HG03139 (cell line): ENCODE measurements around the gene JAG2.

Source experiments
- ATAC-seq: cut with Tn5 transposase; IDR thresholded peaks from one replicate; pipeline ENCODE4 v1.9.1; 2021; ENCODE audit not compliant: unreplicated experiment

The JAG2 gene

GRCh38 chr14:105141486-105142281 is 26.9 kb downstream of the JAG2 start:
- no peak for ATAC-seq

GRCh38 chr14:105141026-105141425 is 27.6 kb downstream of the JAG2 start:
- no peak for ATAC-seq

DNA sequence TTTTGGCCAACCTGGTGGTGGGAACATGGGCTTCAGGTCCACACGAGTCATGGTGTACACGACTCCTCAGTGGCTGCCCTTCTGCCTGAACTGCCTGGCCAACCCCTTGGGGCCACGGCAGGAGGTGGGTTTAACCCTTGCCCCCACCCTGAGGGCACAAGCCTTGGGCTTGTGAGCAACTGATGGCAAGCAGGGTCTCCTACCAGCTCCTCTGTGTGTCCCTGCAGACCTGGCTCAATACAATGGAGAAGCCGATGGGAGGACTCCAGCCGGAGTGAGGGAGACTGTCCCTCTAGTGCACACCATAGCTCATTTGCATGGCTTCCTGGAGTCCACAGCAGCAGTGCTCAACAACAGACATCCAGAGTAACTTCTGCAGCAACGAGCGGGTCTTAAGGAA is 28.0 kb downstream of the JAG2 start:
- no peak for ATAC-seq

GRCh38 chr14:105139831-105140239 is 28.7 kb downstream of the JAG2 start:
- no peak for ATAC-seq

DNA sequence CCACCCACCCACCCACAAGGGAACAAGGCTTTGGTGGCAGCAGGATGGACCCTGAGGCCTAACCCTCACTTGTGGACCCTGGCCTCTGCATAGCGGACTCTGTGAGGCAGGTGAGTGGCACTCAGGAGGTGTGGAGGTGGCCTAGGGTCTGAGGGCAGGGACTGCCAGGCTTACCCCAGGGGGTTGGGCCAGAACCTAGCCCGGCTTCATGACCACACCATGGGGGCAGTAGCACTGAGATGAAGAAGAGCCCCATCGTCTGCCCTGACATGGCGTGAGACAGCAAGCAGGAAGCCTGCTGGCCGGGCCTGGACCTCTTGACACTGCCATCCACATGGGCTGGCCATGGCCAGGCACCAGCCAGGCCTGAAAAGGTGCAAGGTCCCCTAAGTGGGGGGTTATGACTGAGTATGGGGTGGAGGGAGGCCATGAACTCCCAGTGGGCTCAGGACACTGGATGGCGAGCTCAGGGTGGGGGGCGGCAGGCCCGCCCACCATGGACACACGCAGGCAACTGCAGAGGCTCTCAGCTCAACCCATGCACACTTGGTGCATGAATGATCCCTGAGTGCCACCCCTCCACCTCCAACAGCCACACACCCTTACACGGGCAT is 29.3 kb downstream of the JAG2 start:
- ATAC-seq: no peak

- no peak for ATAC-seq
These were observed 29.9 kb downstream of the JAG2 start for GRCh38 chr14:105138551-105139111.

- ATAC-seq: no peak
These were observed 30.5 kb downstream of the JAG2 start for GRCh38 chr14:105138021-105138541.

- ATAC-seq: no peak
These were observed 31.0 kb downstream of the JAG2 start for GRCh38 chr14:105137481-105138020.

GRCh38 chr14:105136401-105137322 is 31.9 kb downstream of the JAG2 start:
- ATAC-seq: no peak

DNA sequence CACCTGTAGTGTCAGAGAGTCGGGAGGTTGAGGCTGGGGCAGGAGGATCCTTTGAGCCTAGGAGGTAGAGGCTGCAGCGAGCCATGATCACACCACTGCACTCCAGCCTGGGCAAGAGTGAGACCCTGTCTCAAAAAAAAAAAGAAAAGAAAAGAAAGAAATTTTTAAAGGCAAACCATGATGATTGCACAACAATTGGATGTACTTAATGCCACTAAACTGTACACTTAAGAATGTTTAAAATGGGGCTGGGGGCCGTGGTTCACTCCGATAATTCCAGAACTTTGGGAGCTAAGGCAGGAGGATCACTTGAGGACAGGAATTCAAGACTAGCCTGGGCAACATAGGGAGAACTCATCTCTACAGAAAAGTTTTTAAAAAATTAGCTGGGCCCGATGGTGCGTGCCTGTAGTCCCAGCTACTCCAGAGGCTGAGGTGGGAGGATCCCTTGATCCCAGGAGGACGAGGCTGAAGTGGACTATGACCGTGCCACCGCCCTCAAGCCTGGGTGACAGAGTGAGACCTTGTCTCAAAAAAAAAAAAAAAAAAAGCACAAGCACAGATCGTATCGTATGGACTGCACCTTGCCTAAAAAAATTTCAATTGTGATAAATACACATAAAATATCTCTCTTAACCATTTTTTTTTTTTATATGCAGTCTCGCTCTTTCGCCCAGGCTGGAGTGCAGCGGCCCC is 32.7 kb downstream of the JAG2 start:
- no peak for ATAC-seq

DNA sequence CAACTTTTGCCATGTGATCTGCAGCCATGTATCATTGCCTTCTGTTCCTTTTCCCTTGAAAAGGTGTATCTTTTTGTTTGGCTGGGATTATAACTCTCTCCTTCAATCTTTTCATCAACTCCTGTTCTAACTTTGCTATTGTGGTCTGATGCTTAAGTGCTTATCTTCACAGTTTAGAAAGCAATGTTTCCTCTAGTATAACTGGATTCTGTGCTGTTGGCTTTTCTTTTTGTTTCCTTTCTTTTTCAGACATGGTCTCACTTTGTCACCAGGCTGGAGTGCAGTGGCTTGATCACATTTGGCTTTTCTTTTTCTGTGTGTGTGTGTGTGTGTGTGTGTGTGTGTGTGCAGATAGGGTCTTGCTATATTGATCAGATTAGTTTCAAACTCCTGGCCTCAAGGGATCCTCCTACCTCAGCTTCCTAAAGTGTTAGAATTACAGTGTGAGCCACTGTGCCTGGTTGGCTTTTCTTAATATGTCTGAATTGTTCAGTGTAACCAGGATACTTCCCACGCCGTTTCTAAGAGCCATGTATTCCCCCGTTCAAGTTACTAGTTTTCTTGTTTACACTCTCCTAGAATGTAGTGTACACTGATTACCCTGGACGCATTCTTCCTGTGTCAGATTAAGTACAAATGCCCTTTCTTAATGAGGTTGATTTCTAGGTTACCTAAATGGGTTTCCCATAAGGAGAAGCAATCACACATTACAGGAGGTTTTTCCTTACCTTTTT is 35.5 kb downstream of the JAG2 start:
- ATAC-seq: no peak

DNA sequence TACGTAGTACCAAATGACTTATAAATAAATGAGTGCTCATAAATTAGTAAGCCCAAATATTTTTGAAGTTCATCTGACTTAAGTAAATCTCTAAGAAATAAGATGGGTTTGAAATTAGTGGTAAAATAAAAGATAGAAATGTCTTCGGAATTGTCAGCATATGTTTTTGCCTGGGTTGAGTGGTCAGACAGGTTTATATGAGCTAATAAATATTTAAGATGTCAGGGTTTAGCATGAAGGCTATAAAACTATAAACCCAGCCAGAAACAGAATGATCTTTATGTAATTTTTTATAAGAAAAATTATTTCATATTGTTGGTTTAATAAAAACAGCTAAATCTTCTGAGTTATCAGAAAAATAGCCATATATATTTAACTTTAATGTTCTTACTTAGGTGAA is 37.3 kb downstream of the JAG2 start:
- ATAC-seq: no peak

GRCh38 chr14:105128059-105128458 is 40.5 kb downstream of the JAG2 start:
- no peak for ATAC-seq

GRCh38 chr14:105126981-105127329 is 41.6 kb downstream of the JAG2 start:
- no peak for ATAC-seq

DNA sequence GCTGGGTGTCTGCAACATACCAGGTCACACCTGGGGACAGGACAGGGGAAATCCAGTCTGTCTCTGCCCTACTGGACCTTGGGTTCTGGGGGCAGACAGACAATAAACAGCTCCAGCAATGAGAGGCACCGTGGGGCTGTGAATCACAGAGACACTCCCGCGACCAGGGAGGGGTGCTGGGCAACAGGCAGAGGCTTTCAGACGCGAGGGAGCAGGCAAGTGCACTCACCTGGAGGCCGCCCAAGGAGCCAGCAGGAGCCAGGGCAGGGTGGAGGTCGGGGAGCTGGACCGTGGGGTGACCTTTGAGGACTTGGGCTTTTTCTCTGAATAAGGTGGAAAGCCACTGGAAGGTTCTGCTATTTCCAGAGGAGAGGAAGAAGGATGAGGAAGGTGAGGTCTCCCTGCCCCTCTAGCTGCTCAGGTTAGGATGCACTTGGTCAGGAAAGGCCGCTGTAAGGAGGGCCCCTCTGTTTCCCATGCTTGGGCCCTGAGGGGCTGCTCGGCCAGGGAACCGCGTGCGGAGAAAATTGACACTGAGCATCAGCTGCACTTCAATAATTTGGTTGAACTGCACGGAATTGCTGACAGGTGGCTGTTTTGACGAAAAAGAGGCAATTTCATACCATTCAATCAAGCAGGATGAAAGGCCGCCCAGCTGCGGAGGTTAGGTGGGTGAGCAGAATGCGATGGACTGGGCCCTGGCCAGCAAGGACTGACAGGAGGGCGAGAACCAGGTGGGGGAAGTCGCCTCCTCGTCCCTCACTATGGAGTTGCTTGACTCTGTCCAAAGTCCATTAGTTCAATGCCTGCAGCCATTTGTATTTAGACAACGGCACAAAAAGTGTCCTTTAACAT is 42.2 kb downstream of the JAG2 start:
- ATAC-seq: no peak

DNA sequence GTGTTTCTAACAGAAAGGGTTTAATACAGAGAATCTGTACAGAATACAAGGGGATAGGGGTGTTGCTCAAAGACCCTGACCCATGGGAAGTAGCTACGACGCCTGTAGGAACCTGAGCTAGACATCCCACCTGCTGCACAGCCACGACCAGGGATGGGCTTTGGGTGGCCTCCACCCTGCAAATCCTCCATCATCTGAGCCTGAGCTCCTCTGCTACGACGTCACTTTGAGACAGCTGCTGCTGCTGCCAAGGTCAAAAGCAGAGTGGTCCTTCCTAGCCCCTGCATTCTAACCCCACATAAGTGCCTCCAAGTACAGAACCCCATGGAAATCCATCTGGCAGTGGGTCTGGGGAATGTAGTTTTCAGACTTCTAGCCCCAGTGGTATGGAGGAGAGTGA is 43.8 kb downstream of the JAG2 start:
- ATAC-seq: no peak

- no peak for ATAC-seq
These were observed 44.4 kb downstream of the JAG2 start for GRCh38 chr14:105123981-105124765.
